ENCODE measurements around the gene SKIC3.

DNA sequence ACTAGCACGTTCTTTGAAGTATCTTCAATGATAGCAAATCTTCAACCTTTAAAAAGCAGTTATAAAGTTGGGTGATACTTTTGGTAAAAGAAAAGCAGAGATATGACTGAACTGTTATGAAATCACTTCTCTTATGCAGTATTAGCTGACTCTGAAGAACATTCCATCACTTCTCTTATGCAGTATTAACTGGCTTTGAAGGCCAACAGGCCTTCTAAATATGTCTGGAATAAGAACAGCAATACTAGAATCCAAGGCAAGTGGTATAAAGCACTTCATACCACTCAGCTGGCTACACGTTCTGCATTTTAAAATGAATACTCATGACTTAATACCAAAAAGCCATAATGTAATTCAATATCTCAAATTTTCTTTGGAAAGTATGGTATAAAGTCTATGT lies 17.3 kb downstream of the SKIC3 start:
- TF ChIP-seq, protein P1, sequence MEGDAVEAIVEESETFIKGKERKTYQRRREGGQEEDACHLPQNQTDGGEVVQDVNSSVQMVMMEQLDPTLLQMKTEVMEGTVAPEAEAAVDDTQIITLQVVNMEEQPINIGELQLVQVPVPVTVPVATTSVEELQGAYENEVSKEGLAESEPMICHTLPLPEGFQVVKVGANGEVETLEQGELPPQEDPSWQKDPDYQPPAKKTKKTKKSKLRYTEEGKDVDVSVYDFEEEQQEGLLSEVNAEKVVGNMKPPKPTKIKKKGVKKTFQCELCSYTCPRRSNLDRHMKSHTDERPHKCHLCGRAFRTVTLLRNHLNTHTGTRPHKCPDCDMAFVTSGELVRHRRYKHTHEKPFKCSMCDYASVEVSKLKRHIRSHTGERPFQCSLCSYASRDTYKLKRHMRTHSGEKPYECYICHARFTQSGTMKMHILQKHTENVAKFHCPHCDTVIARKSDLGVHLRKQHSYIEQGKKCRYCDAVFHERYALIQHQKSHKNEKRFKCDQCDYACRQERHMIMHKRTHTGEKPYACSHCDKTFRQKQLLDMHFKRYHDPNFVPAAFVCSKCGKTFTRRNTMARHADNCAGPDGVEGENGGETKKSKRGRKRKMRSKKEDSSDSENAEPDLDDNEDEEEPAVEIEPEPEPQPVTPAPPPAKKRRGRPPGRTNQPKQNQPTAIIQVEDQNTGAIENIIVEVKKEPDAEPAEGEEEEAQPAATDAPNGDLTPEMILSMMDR (CRISPR knock-in tag; IDR thresholded peaks at IDR 0.05) = no peak
- TF ChIP-seq AKAP8 (CRISPR knock-in tag; IDR thresholded peaks at IDR 0.05) (no peak), POLR2A (IDR thresholded peaks at IDR 0.05; ENCODE audit: insufficient read depth in 1 of 2, low read depth in 2 of 2, low read length in 2 of 2) (no peak), ZNF644 (CRISPR knock-in tag; IDR thresholded peaks at IDR 0.05; ENCODE audit: low read depth) (no peak), ZNF816 (CRISPR knock-in tag; IDR thresholded peaks at IDR 0.05; ENCODE audit: borderline replicate concordance) (no peak), CEBPB (IDR thresholded peaks at IDR 0.05; ENCODE audit: borderline replicate concordance, low read depth, low read length) (no peak), HDAC6 (IDR thresholded peaks at IDR 0.05; ENCODE audit: low read depth, low read length) (no peak), ATRX (CRISPR knock-in tag; IDR thresholded peaks at IDR 0.05; ENCODE audit: borderline replicate concordance) (no peak), ZNF230 (CRISPR knock-in tag; IDR thresholded peaks at IDR 0.05) (no peak)
- TF ChIP-seq, protein P2, sequence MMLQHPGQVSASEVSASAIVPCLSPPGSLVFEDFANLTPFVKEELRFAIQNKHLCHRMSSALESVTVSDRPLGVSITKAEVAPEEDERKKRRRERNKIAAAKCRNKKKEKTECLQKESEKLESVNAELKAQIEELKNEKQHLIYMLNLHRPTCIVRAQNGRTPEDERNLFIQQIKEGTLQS (CRISPR knock-in tag; IDR thresholded peaks at IDR 0.05) = no peak
- TF ChIP-seq, protein P3, sequence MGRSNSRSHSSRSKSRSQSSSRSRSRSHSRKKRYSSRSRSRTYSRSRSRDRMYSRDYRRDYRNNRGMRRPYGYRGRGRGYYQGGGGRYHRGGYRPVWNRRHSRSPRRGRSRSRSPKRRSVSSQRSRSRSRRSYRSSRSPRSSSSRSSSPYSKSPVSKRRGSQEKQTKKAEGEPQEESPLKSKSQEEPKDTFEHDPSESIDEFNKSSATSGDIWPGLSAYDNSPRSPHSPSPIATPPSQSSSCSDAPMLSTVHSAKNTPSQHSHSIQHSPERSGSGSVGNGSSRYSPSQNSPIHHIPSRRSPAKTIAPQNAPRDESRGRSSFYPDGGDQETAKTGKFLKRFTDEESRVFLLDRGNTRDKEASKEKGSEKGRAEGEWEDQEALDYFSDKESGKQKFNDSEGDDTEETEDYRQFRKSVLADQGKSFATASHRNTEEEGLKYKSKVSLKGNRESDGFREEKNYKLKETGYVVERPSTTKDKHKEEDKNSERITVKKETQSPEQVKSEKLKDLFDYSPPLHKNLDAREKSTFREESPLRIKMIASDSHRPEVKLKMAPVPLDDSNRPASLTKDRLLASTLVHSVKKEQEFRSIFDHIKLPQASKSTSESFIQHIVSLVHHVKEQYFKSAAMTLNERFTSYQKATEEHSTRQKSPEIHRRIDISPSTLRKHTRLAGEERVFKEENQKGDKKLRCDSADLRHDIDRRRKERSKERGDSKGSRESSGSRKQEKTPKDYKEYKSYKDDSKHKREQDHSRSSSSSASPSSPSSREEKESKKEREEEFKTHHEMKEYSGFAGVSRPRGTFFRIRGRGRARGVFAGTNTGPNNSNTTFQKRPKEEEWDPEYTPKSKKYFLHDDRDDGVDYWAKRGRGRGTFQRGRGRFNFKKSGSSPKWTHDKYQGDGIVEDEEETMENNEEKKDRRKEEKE (IDR thresholded peaks at IDR 0.05) = no peak
